Endothelial cell of umbilical vein (primary cell): ENCODE results near the gene CDKL5. TPM values are rescaled to one million over a fixed set of nuclear protein-coding genes. Genes with fewer than 3 reads are reported as not detected.

ENCODE experiments used
- BruUV-seq: library from RNA; stranded (reverse); fragments of 400-500 nt; replicated peaks from 2 replicates; lab custom pipeline; 2021; lab: Mats Ljungman, UMichigan
- CTCF ChIA-PET: fragments of 300-600, 350-600 bp; sonication (Branson Sonifier 250); formaldehyde crosslinking; loops from one replicate; lab custom pipeline; 2021; ENCODE audit warnings: antibody characterized with exemption, inconsistent platforms; lab: Charles Lee
- POLR2A ChIA-PET: fragments of 300-600, 350-600 bp; sonication (Branson Sonifier 250); formaldehyde crosslinking; loops from one replicate; lab custom pipeline; 2021; ENCODE audit warnings: antibody characterized with exemption, inconsistent platforms; lab: Charles Lee
- DNase-seq: peaks from one replicate; pipeline ENCODE4 v3.0.0-alpha.2; 2011; ENCODE audit warnings: low read depth, low spot score
- FAIRE-seq: peaks from 2 replicates; lab custom pipeline; 2011; peaks lifted over from hg19 to GRCh38; lab: Jason Lieb, UNC
- H2AFZ ChIP-seq: 2 replicates; pipeline ENCODE4 v1.6.0; 2012; ENCODE audit warnings: low read depth, low read length, control low read depth, inconsistent platforms
- H3K27ac ChIP-seq: 2 replicates; pipeline ENCODE4 v1.5.1; 2011; ENCODE audit warnings: low read depth, mild to moderate bottlenecking, control low read depth, low read length, moderate library complexity; ENCODE audit not compliant: insufficient read depth
- H3K27me3 ChIP-seq, 2 experiments: 2 replicates each; pipeline versions ENCODE4 v1.6.0 to v1.6.1; 2011; ENCODE audit warnings: low read length in 2 of 2, mixed read lengths in 1 of 2; ENCODE audit not compliant: control insufficient read depth in 2 of 2, insufficient read depth in 2 of 2
- H3K36me3 ChIP-seq, 2 experiments: 2 replicates in 1 of 2; 3 replicates in 1 of 2; pipeline ENCODE4 v1.5.1; 2011; ENCODE audit warnings: low read length in 2 of 2, mild to moderate bottlenecking in 1 of 2, moderate library complexity in 1 of 2; ENCODE audit not compliant: control insufficient read depth in 2 of 2, insufficient read depth in 2 of 2; ENCODE audit errors: extremely low read depth in 1 of 2
- H3K4me1 ChIP-seq: 3 replicates; pipeline ENCODE4 v1.5.1; 2011; ENCODE audit warnings: mild to moderate bottlenecking, low read length; ENCODE audit not compliant: control insufficient read depth, insufficient read depth; ENCODE audit errors: extremely low read depth
- H3K4me2 ChIP-seq: 2 replicates; pipeline ENCODE4 v1.6.1; 2011; ENCODE audit warnings: low read length, control low read depth, mixed read lengths; ENCODE audit not compliant: insufficient read depth
- H3K4me3 ChIP-seq, 3 experiments: fragments of 200-600 bp in 1 of 3; sonication (generic), shearing (Covaris generic) in 1 of 3; replicated peaks in 1 of 3; 2 replicates each; pipeline ENCODE4 v1.5.1; 2011 to 2016; ENCODE audit warnings: control low read depth in 3 of 3, low read length in 3 of 3, mild to moderate bottlenecking in 2 of 3, inconsistent platforms in 1 of 3, low read depth in 1 of 3, moderate library complexity in 1 of 3; ENCODE audit not compliant: insufficient read depth in 1 of 3
- H3K79me2 ChIP-seq: 2 replicates; pipeline ENCODE4 v1.6.0; 2012; ENCODE audit warnings: low read length, inconsistent platforms; ENCODE audit not compliant: control insufficient read depth, insufficient read depth
- H3K9ac ChIP-seq: replicated peaks from 2 replicates; pipeline ENCODE3; 2011; ENCODE audit warnings: low read length, control low read depth; ENCODE audit not compliant: insufficient read depth; ENCODE audit errors: extremely low read depth
- H3K9me1 ChIP-seq: replicated peaks from 3 replicates; pipeline ENCODE4 v1.6.0; 2011; ENCODE audit warnings: mild to moderate bottlenecking, low read length; ENCODE audit not compliant: control insufficient read depth, insufficient read depth; ENCODE audit errors: extremely low read depth
- H3K9me3 ChIP-seq: replicated peaks from 2 replicates; pipeline ENCODE4 v1.5.1; 2012; ENCODE audit warnings: low read length, inconsistent platforms; ENCODE audit not compliant: control insufficient read depth, insufficient read depth
- H4K20me1 ChIP-seq: replicated peaks from 2 replicates; pipeline ENCODE3; 2011; ENCODE audit warnings: mild to moderate bottlenecking, low read length; ENCODE audit not compliant: control insufficient read depth, insufficient read depth; ENCODE audit errors: extremely low read depth
- EZH2 ChIP-seq: IDR thresholded peaks from 2 replicates; pipeline ENCODE4 v1.6.1; 2012; ENCODE audit warnings: borderline replicate concordance, low read depth, mild to moderate bottlenecking, moderate library complexity, low read length, inconsistent platforms; ENCODE audit not compliant: severe bottlenecking
- FOS ChIP-seq: IDR thresholded peaks from 2 replicates; pipeline ENCODE4 v1.6.1; 2011; ENCODE audit warnings: mild to moderate bottlenecking, low read length, moderate library complexity, borderline replicate concordance; ENCODE audit not compliant: insufficient read depth
- GATA2 ChIP-seq: IDR thresholded peaks from 2 replicates; pipeline ENCODE4 v1.7.0; 2011; ENCODE audit warnings: low read depth, mild to moderate bottlenecking, moderate library complexity, mixed read lengths, low read length; ENCODE audit not compliant: insufficient read length, insufficient read depth
- MAX ChIP-seq: IDR thresholded peaks from 2 replicates; pipeline ENCODE4 v1.6.1; 2011; ENCODE audit not compliant: insufficient read depth, insufficient read length
- dilution Hi-C: fragments of 300-500 bp; cut with MboI; formaldehyde crosslinking; loops from one replicate; pipeline ENCODE4 v1.15.0; 2019; ENCODE audit warnings: low sequenced_read_pairs; ENCODE audit not compliant: extremely low pct_ligation_motif_present
- intact Hi-C: fragments of 100-400 bp; cut with micrococcal nuclease; formaldehyde crosslinking; loops from one replicate; pipeline ENCODE4 v1.10.0; 2022
- polyA plus RNA-seq, 4 experiments: library from polyadenylated mRNA; depleted of rRNA in 3 of 4; stranded (reverse) in 3 of 4; unstranded in 1 of 4; fragments of >200 nt; gene quantifications; 2 replicates each; pipeline versions ENCODE4 v1.2.1 to v1.2.3, GENCODE V29; 2011 to 2012; ENCODE audit warnings: missing spikeins in 1 of 4
- total RNA-seq: library from RNA; stranded (reverse); gene quantifications from 2 replicates; pipeline ENCODE4 v1.2.3, GENCODE V29; 2021
- TF ChIP-seq, protein P1 (sequence below), 2 donors: IDR thresholded peaks; 1 replicate in 1 of 2; 2 replicates in 1 of 2; pipeline ENCODE4 v1.5.1; 2011; ENCODE audit warnings: low read length in 2 of 2, mild to moderate bottlenecking in 2 of 2, moderate library complexity in 2 of 2, control low read depth in 1 of 2, inconsistent platforms in 1 of 2, low read depth in 1 of 2; ENCODE audit not compliant: insufficient read depth in 1 of 2; ENCODE audit errors: extremely low read depth in 1 of 2

The CDKL5 gene
- total and polyA plus RNA-seq, 2 donors (not counting 3 experiments of a cell fraction or from before 2014, with no cell fraction given), result 1.5 to 4.3 TPM

DNA sequence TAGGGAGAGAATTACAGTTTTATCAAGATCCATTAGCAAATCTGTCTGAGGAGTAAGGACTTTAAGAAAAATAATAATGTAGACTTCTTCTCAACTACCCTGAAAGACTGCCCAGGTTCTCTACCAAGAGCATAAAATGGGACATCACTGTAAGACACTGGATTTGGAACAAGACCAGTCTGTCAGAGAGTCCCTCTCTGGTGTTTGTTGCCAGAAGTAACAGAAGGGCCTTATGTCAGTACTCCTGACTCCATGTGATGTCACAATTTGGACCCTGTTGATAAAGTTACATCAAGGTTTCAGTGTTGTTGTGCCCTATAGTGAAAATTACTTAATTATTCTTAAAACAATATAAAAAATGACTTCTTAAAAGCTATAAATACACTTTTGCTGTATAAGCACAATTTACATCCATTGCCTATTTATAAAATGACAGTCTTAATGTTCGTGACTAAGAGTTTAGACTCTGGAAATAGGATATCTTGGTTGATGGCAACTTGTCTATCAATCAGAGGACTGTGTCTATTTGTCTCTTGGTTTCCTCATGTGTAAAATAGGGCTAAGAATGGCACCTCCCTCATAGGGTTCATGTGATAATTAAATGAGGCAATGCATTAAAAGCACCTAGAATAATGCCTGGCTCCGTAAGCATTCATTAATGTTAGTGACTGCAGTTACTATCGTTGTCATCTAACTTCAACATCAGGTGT is 188.7 kb downstream of the CDKL5 start:
- BruUV-seq, result no TSS peak
- ChIA-PET CTCF (no interaction called here), POLR2A (no interaction called here)
- no peak overlapping the region for H3K27ac ChIP-seq
- dilution Hi-C loops, result no loop called here
- H3K36me3 ChIP-seq, result no peaks in the 10 kb centered on the region
- H2AFZ ChIP-seq, result no peak overlapping the region
- H3K4me2 ChIP-seq, result no peak overlapping the region
- H3K9me3 ChIP-seq, result no peaks in the 10 kb centered on the region
- no peaks in the 10 kb centered on the region for H3K27me3 ChIP-seq
- no peak overlapping the region for H3K9ac ChIP-seq
- H3K79me2 ChIP-seq, result no peaks in the 10 kb centered on the region
- FAIRE-seq, result no peak
- intact Hi-C loops, result no loop called here
- no peak for DNase-seq
- TF ChIP-seq EZH2 (no peak), FOS (no peak), GATA2 (no peak), MAX (no peak)
- TF ChIP-seq, protein P1, sequence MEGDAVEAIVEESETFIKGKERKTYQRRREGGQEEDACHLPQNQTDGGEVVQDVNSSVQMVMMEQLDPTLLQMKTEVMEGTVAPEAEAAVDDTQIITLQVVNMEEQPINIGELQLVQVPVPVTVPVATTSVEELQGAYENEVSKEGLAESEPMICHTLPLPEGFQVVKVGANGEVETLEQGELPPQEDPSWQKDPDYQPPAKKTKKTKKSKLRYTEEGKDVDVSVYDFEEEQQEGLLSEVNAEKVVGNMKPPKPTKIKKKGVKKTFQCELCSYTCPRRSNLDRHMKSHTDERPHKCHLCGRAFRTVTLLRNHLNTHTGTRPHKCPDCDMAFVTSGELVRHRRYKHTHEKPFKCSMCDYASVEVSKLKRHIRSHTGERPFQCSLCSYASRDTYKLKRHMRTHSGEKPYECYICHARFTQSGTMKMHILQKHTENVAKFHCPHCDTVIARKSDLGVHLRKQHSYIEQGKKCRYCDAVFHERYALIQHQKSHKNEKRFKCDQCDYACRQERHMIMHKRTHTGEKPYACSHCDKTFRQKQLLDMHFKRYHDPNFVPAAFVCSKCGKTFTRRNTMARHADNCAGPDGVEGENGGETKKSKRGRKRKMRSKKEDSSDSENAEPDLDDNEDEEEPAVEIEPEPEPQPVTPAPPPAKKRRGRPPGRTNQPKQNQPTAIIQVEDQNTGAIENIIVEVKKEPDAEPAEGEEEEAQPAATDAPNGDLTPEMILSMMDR (IDR thresholded peaks at IDR 0.05; ENCODE audit: extremely low read depth in 1 of 2, insufficient read depth in 1 of 2, low read depth in 1 of 2, low read length in 2 of 2), result no peak
- H3K4me1 ChIP-seq, result peaks cover 4% of the 10 kb centered on the region
- no peak overlapping the region for H3K4me3 ChIP-seq
- H4K20me1 ChIP-seq, result no peaks in the 10 kb centered on the region
- H3K9me1 ChIP-seq, result no peaks in the 10 kb centered on the region
